ENCODE measurements around the gene PLCXD1. TPM values are rescaled to one million over a fixed set of nuclear protein-coding genes. Genes with fewer than 3 reads are reported as not detected.
"Not testable (repeated sequence)": the region's sequence is repeated elsewhere in the genome, so short reads cannot be mapped to it uniquely, and the experiment has no call there.

PLCXD1 gene
- total RNA-seq, 1 experiment from 2014 or later, result 8.7 TPM

DNA sequence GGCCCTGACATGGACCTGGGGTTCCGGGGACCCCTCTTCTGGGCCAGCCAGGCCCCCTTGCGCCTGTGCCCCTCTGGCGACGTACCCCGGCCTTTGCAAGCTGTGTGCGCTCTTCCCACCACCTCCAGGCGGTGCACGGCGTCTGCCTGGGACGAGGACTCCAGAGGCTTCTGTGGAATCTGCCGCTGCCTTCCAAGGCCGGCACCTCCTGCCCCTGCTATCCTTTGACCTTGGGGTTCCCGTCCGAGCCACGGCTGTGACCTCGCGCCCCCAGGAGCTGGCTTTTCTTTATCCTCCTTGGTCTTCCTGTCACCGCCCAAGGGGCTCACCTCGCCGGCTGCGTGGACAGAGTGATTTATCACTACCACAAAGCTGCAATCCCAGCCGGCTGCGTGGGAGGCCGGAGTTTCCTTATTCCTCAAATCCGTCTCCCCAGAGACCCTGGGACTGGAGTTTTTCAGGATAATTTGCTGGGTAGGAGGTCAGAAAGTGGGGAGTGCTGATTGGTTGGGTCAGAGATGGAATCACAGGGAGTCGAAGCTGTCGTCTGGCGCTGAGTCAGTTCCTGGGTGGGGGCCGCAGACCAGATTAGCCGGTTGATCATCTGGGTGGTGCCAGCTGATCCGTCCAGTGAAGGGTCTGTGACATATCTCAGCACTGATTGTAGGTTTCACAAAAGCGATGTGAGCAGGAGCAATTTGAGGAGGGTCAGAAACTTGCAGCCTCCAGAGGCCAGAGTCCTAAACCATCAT, 19.8 kb upstream of the PLCXD1 start:
- Histone ChIP-seq H3K4me1 (replicated peaks; ENCODE audit: insufficient read depth) (peaks cover 22% of the 10 kb centered on the region), H3K4me3 (peak overlapping the region; percentile 44; the same call in 1 of the 2 replicates), H3K9me2 (ENCODE audit: insufficient read depth) (no peaks in the 10 kb centered on the region), H3F3A (ENCODE audit: insufficient read depth, low read depth) (peaks cover 14% of the 10 kb centered on the region; the same call in 1 of the 2 replicates), H3K4me2 (peak overlapping the region; percentile 74), H3K36me3 (ENCODE audit: low read depth) (no peaks in the 10 kb centered on the region), H3K27me3 (ENCODE audit: insufficient read depth, low read depth) (no peaks in the 10 kb centered on the region), H3K9me3 (ENCODE audit: insufficient read depth, low read depth) (no peaks in the 10 kb centered on the region), H3K79me2 (ENCODE audit: low read depth) (no peaks in the 10 kb centered on the region), H3K27ac (0 out of 2 replicates have a peak overlapping the region, but pooled peaks have one; percentile 22), H4K20me1 (ENCODE audit: insufficient read depth) (no peaks in the 10 kb centered on the region), H2AFZ (no peak overlapping the region; the same call in 1 of the 2 replicates)
- peak; percentile 45 to 60 for DNase-seq
- ChIA-PET POLR2A (ENCODE audit: unreplicated experiment) (no interaction called here), CTCF (no interaction called here)
- intact Hi-C loops (cut with micrococcal nuclease; ENCODE audit: unreplicated experiment), result no loop called here
- TF ChIP-seq CTCF (conservative IDR thresholded peaks at IDR 0.05) (no peak), EZH2 (IDR thresholded peaks at IDR 0.05; ENCODE audit: low read depth) (no peak)
- no TSS peak for BruUV-seq (replicated peaks)

- Histone ChIP-seq H3F3A (ENCODE audit: insufficient read depth, low read depth) (peaks cover 14% of the 10 kb centered on the region; the same call in 1 of the 2 replicates), H3K36me3 (ENCODE audit: low read depth) (no peaks in the 10 kb centered on the region), H4K20me1 (ENCODE audit: insufficient read depth) (no peaks in the 10 kb centered on the region), H3K4me1 (replicated peaks; ENCODE audit: insufficient read depth) (peaks cover 22% of the 10 kb centered on the region), H2AFZ (no peak overlapping the region), H3K27ac (0 out of 2 replicates have a peak overlapping the region, but pooled peaks have one; percentile 22), H3K9me2 (ENCODE audit: insufficient read depth) (no peaks in the 10 kb centered on the region), H3K4me2 (peak overlapping the region; percentile 74), H3K27me3 (ENCODE audit: insufficient read depth, low read depth) (no peaks in the 10 kb centered on the region), H3K79me2 (ENCODE audit: low read depth) (no peaks in the 10 kb centered on the region), H3K9me3 (ENCODE audit: insufficient read depth, low read depth) (no peaks in the 10 kb centered on the region), H3K4me3 (no peak overlapping the region; the same call in 1 of the 2 replicates)
- no peak for TF ChIP-seq EZH2 (IDR thresholded peaks at IDR 0.05; ENCODE audit: low read depth)
- intact Hi-C loops (cut with micrococcal nuclease; ENCODE audit: unreplicated experiment), result no loop called here
- no peak for DNase-seq
- ChIA-PET POLR2A (ENCODE audit: unreplicated experiment) (no interaction called here), CTCF (no interaction called here)
- no TSS peak for BruUV-seq (replicated peaks)
Measured at GRCh38 chrX:261919-262352, 19.2 kb upstream of the PLCXD1 start.

DNA sequence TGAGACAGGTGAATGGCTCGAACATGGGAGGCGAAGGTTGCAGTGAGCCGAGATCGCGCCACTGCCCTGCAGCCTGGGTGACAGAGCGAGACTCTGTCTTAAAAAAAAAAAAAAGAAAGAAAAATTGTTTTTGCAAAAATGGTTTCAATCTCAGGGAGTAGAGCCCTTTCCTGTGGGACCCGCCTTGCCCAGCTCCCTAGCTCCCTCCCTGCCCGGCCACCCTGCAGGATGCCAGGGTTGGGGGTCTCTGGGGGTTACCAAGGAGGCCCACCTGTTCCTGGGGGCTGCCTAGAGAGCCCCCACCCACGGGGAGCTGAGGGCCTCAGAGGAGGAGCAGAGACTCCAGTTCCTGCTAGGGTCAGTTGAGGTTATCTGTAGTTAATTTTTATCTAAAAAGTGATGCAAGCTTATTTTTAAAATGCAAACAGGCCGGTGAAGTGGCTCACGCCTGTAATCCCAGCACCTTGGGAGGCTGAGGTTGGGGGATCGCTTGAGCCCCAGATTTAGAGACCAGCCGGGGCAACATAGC, 18.7 kb upstream of the PLCXD1 start:
- intact Hi-C loops (cut with micrococcal nuclease; ENCODE audit: unreplicated experiment), result no loop called here
- ChIA-PET CTCF (no interaction called here), POLR2A (ENCODE audit: unreplicated experiment) (no interaction called here)
- Histone ChIP-seq H3K27me3 (ENCODE audit: insufficient read depth, low read depth) (no peaks in the 10 kb centered on the region), H3K27ac (no peak overlapping the region), H3F3A (ENCODE audit: insufficient read depth, low read depth) (peaks cover 14% of the 10 kb centered on the region; the same call in 1 of the 2 replicates), H3K4me3 (no peak overlapping the region), H3K79me2 (ENCODE audit: low read depth) (no peaks in the 10 kb centered on the region), H4K20me1 (ENCODE audit: insufficient read depth) (no peaks in the 10 kb centered on the region), H3K4me1 (replicated peaks; ENCODE audit: insufficient read depth) (peaks cover 22% of the 10 kb centered on the region), H3K9me2 (ENCODE audit: insufficient read depth) (no peaks in the 10 kb centered on the region), H2AFZ (no peak overlapping the region), H3K9me3 (ENCODE audit: insufficient read depth, low read depth) (no peaks in the 10 kb centered on the region), H3K4me2 (no peak overlapping the region), H3K36me3 (ENCODE audit: low read depth) (no peaks in the 10 kb centered on the region)
- TF ChIP-seq CTCF (conservative IDR thresholded peaks at IDR 0.05) (no peak), EZH2 (IDR thresholded peaks at IDR 0.05; ENCODE audit: low read depth) (no peak)
- BruUV-seq (replicated peaks), result no TSS peak
- no peak for DNase-seq

GRCh38 chrX:264006-264405, 17.2 kb upstream of the PLCXD1 start:
- H3K9me3 ChIP-seq (ENCODE audit: insufficient read depth, low read depth); POLR2A ChIA-PET (ENCODE audit: unreplicated experiment); DNase-seq; H4K20me1 ChIP-seq (ENCODE audit: insufficient read depth); BruUV-seq (replicated peaks); H2AFZ ChIP-seq; H3K9me2 ChIP-seq (ENCODE audit: insufficient read depth); H3K4me2 ChIP-seq; CTCF ChIA-PET; H3K27me3 ChIP-seq (ENCODE audit: insufficient read depth, low read depth); H3K27ac ChIP-seq; H3K4me3 ChIP-seq; H3K79me2 ChIP-seq (ENCODE audit: low read depth); H3K36me3 ChIP-seq (ENCODE audit: low read depth); intact Hi-C loops (cut with micrococcal nuclease; ENCODE audit: unreplicated experiment): not testable (repeated sequence)
- Histone ChIP-seq H3F3A (ENCODE audit: insufficient read depth, low read depth) (peaks cover 14% of the 10 kb centered on the region; the same call in 1 of the 2 replicates), H3K4me1 (replicated peaks; ENCODE audit: insufficient read depth) (peaks cover 22% of the 10 kb centered on the region)
